Kidney (tissue), 14 donors: ENCODE results near the gene GNG8. TPM values are rescaled to one million over a fixed set of nuclear protein-coding genes. Genes with fewer than 3 reads are reported as not detected.

ENCODE experiments used
- DNase-seq, 5 donors: peaks; one replicate each; pipeline ENCODE4 v3.0.0-alpha.2; 2013 to 2020
- FAIRE-seq: peaks from 2 replicates; lab custom pipeline; 2012; peaks lifted over from hg19 to GRCh38; lab: Jason Lieb, UNC
- H3K27ac ChIP-seq, 2 donors: one replicate each; pipeline ENCODE4 v1.7.0; 2013; ENCODE audit warnings: low read depth in 2 of 2, low read length in 2 of 2, inconsistent platforms in 1 of 2
- H3K27me3 ChIP-seq: one replicate; pipeline ENCODE4 v1.7.1; 2013; ENCODE audit warnings: low read length, inconsistent platforms; ENCODE audit not compliant: control insufficient read depth, insufficient read depth
- H3K36me3 ChIP-seq, 3 donors: one replicate each; pipeline versions ENCODE4 v1.7.0 to v1.7.1; 2013; ENCODE audit warnings: low read length in 3 of 3, control low read depth in 1 of 3, inconsistent platforms in 1 of 3; ENCODE audit not compliant: insufficient read depth in 3 of 3, control insufficient read depth in 2 of 3
- H3K4me1 ChIP-seq, 3 donors: one replicate each; pipeline versions ENCODE4 v1.7.0 to v1.7.1; 2013; ENCODE audit warnings: low read length in 3 of 3, inconsistent platforms in 1 of 3, low read depth in 1 of 3; ENCODE audit not compliant: control insufficient read depth in 2 of 3, insufficient read depth in 2 of 3
- H3K4me3 ChIP-seq, 3 donors: one replicate each; pipeline versions ENCODE4 v1.7.0 to v1.8.1; 2013; ENCODE audit warnings: low read length in 3 of 3, control low read depth in 1 of 3, inconsistent platforms in 1 of 3
- H3K9ac ChIP-seq, 3 donors: one replicate each; pipeline versions ENCODE4 v1.7.0 to v1.7.1; 2013; ENCODE audit warnings: low read length in 3 of 3, control low read depth in 1 of 3, inconsistent platforms in 1 of 3
- H3K9me3 ChIP-seq, 3 donors: one replicate each; pipeline versions ENCODE4 v1.7.0 to v1.7.1; 2013; ENCODE audit warnings: low read length in 3 of 3, control low read depth in 1 of 3, inconsistent platforms in 1 of 3; ENCODE audit not compliant: control insufficient read depth in 2 of 3, insufficient read depth in 1 of 3
- intact Hi-C: fragments of 100-400 bp; cut with DNase I; formaldehyde crosslinking; loops from one replicate; pipeline ENCODE4 v1.11.1; 2022
- polyA plus RNA-seq: library from polyadenylated mRNA; stranded (reverse); fragments of 350-450 nt; fragmentation: Illumina TruSeq; extraction: RNeasy Lipid Tissue Mini Kit (QIAGEN cat#74804); gene quantifications from one replicate; pipeline ENCODE4 v1.2.3, GENCODE V29; 2014; ENCODE audit warnings: low read depth, low replicate concordance; ENCODE audit not compliant: insufficient read depth
- total RNA-seq: library from RNA; stranded (reverse); fragmentation: NEBNext Ultra II Directional; extraction: Animal tissue kit (Norgen Biotek cat#: 25700); gene quantifications from one replicate; pipeline ENCODE4 v1.2.1, GENCODE V29; 2021
- TF ChIP-seq, protein P1 (sequence below): IDR thresholded peaks from 3 replicates; pipeline ENCODE4 v1.5.1; 2012; ENCODE audit warnings: mild to moderate bottlenecking, moderate library complexity, borderline replicate concordance; ENCODE audit not compliant: insufficient read depth; ENCODE audit errors: extremely low read depth
- donor health status: control.
- donor health status: control.
- donor health status: control.
- donor health status: control.
- donor health status: control.
- donor health status: DM: yes; HTN: yes; CAD: no.
- donor health status: Normal renal cell carcinoma (clear cell type).

Gene GNG8
- total and polyA plus RNA-seq, 2 donors from 2014 or later, result not detected

DNA sequence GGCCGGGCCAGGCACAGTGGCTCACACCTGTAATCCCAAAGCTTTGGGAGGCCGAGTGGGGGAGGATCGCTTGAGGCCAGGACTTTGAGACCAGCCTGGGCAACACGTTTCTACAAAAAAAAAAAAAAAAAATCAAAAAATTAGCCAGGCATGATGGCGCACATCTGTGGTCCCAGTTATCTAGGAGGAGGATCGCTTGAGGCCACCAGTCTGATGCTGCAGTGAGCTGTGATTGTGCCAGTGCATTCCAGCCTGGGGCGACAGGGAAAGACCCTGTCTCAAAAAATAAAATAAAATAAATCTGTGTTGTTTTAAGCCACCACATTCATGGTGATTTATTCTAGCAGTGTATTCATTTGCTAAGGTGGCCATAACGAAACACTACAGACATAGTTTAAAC is 29.1 kb upstream of the GNG8 start:
- DNase-seq, result no peak
- TF ChIP-seq, protein P1, sequence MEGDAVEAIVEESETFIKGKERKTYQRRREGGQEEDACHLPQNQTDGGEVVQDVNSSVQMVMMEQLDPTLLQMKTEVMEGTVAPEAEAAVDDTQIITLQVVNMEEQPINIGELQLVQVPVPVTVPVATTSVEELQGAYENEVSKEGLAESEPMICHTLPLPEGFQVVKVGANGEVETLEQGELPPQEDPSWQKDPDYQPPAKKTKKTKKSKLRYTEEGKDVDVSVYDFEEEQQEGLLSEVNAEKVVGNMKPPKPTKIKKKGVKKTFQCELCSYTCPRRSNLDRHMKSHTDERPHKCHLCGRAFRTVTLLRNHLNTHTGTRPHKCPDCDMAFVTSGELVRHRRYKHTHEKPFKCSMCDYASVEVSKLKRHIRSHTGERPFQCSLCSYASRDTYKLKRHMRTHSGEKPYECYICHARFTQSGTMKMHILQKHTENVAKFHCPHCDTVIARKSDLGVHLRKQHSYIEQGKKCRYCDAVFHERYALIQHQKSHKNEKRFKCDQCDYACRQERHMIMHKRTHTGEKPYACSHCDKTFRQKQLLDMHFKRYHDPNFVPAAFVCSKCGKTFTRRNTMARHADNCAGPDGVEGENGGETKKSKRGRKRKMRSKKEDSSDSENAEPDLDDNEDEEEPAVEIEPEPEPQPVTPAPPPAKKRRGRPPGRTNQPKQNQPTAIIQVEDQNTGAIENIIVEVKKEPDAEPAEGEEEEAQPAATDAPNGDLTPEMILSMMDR, result no peak
- Histone ChIP-seq H3K27me3 (no peaks in the 10 kb centered on the region), H3K4me1 (peaks cover 0 to 5% (median 0%) of the 10 kb centered on the region in 3 donors), H3K36me3 (no peaks in the 10 kb centered on the region), H3K27ac (no peak overlapping the region), H3K4me3 (no peak overlapping the region), H3K9me3 (no peaks in the 10 kb centered on the region), H3K9ac (no peak overlapping the region)
- intact Hi-C loops, result no loop called here
- FAIRE-seq, result no peak

GRCh38 chr19:46661735-46662592 is 26.0 kb upstream of the GNG8 start:
- FAIRE-seq, result peak; percentile 25
- intact Hi-C loops, result loop anchor here (5.0 kb wide), 1 partner anchor 50 kb away; no protein-coding TSS in a partner anchor
- H3K4me3 ChIP-seq, result peak overlapping the region; percentile 38 to 55 (median 53)

GRCh38 chr19:46661020-46661731 is 25.2 kb upstream of the GNG8 start, which contains the start of gene DACT3:
TSS of gene DACT3 (minus strand) at chr19:46661182. CDS start at chr19:46661064, 118 bp downstream.
- FAIRE-seq (peak; percentile 99), DNase-seq (peak; percentile 100)
- Histone ChIP-seq H3K4me1 (peaks cover 0 to 5% (median 0%) of the 10 kb centered on the region in 3 donors), H3K36me3 (peaks cover 0 to 2% (median 0%) of the 10 kb centered on the region in 3 donors), H3K4me3 (peak within 1 kb of the TSS; percentile 58 to 84 (median 58)), H3K9me3 (no peaks in the 10 kb centered on the region), H3K27me3 (no peaks in the 10 kb centered on the region), H3K27ac (peak within 1 kb of the TSS; percentile 59 to 83), H3K9ac (peak within 1 kb of the TSS; percentile 9 to 74 (median 41))
- intact Hi-C loops, result loop anchor here (5.0 kb wide), 1 partner anchor 49 kb away; no protein-coding TSS in a partner anchor
- TF ChIP-seq, protein P1, result no peak

More at GRCh38 chr19:46661735-46662592, 26.0 kb upstream of the GNG8 start:
- TF ChIP-seq, protein P1, result peak; percentile 98
- Histone ChIP-seq H3K27ac (peak overlapping the region in 1 of 2 donors; percentile 59), H3K9me3 (no peaks in the 10 kb centered on the region), H3K9ac (peak overlapping the region in 1 of 3 donors; percentile 48), H3K36me3 (peaks cover 0 to under 1% (median 0%) of the 10 kb centered on the region in 3 donors), H3K27me3 (no peaks in the 10 kb centered on the region), H3K4me1 (peaks cover 0 to 5% (median 0%) of the 10 kb centered on the region in 3 donors)
- DNase-seq, result peak; percentile 84 to 94 (median 90)
